Kidney (tissue), 14 donors: ENCODE data around the gene PTGFRN. TPM values are rescaled to one million over a fixed set of nuclear protein-coding genes. Genes with fewer than 3 reads are reported as not detected.

Experiments
- DNase-seq, 5 donors: peaks; one replicate each; pipeline ENCODE4 v3.0.0-alpha.2; 2013 to 2020
- FAIRE-seq: peaks from 2 replicates; lab custom pipeline; 2012; peaks lifted over from hg19 to GRCh38; lab: Jason Lieb, UNC
- H3K27ac ChIP-seq, 2 donors: one replicate each; pipeline ENCODE4 v1.7.0; 2013; ENCODE audit warnings: low read depth in 2 of 2, low read length in 2 of 2, inconsistent platforms in 1 of 2
- H3K27me3 ChIP-seq: one replicate; pipeline ENCODE4 v1.7.1; 2013; ENCODE audit warnings: low read length, inconsistent platforms; ENCODE audit not compliant: control insufficient read depth, insufficient read depth
- H3K36me3 ChIP-seq, 3 donors: one replicate each; pipeline versions ENCODE4 v1.7.0 to v1.7.1; 2013; ENCODE audit warnings: low read length in 3 of 3, control low read depth in 1 of 3, inconsistent platforms in 1 of 3; ENCODE audit not compliant: insufficient read depth in 3 of 3, control insufficient read depth in 2 of 3
- H3K4me1 ChIP-seq, 3 donors: one replicate each; pipeline versions ENCODE4 v1.7.0 to v1.7.1; 2013; ENCODE audit warnings: low read length in 3 of 3, inconsistent platforms in 1 of 3, low read depth in 1 of 3; ENCODE audit not compliant: control insufficient read depth in 2 of 3, insufficient read depth in 2 of 3
- H3K4me3 ChIP-seq, 3 donors: one replicate each; pipeline versions ENCODE4 v1.7.0 to v1.8.1; 2013; ENCODE audit warnings: low read length in 3 of 3, control low read depth in 1 of 3, inconsistent platforms in 1 of 3
- H3K9ac ChIP-seq, 3 donors: one replicate each; pipeline versions ENCODE4 v1.7.0 to v1.7.1; 2013; ENCODE audit warnings: low read length in 3 of 3, control low read depth in 1 of 3, inconsistent platforms in 1 of 3
- H3K9me3 ChIP-seq, 3 donors: one replicate each; pipeline versions ENCODE4 v1.7.0 to v1.7.1; 2013; ENCODE audit warnings: low read length in 3 of 3, control low read depth in 1 of 3, inconsistent platforms in 1 of 3; ENCODE audit not compliant: control insufficient read depth in 2 of 3, insufficient read depth in 1 of 3
- intact Hi-C: fragments of 100-400 bp; cut with DNase I; formaldehyde crosslinking; loops from one replicate; pipeline ENCODE4 v1.11.1; 2022
- polyA plus RNA-seq: library from polyadenylated mRNA; stranded (reverse); fragments of 350-450 nt; fragmentation: Illumina TruSeq; extraction: RNeasy Lipid Tissue Mini Kit (QIAGEN cat#74804); gene quantifications from one replicate; pipeline ENCODE4 v1.2.3, GENCODE V29; 2014; ENCODE audit warnings: low read depth, low replicate concordance; ENCODE audit not compliant: insufficient read depth
- total RNA-seq: library from RNA; stranded (reverse); fragmentation: NEBNext Ultra II Directional; extraction: Animal tissue kit (Norgen Biotek cat#: 25700); gene quantifications from one replicate; pipeline ENCODE4 v1.2.1, GENCODE V29; 2021
- TF ChIP-seq, protein P1 (sequence below): IDR thresholded peaks from 3 replicates; pipeline ENCODE4 v1.5.1; 2012; ENCODE audit warnings: mild to moderate bottlenecking, moderate library complexity, borderline replicate concordance; ENCODE audit not compliant: insufficient read depth; ENCODE audit errors: extremely low read depth
- donor health status: control.
- donor health status: control.
- donor health status: control.
- donor health status: control.
- donor health status: control.
- donor health status: DM: yes; HTN: yes; CAD: no.
- donor health status: Normal renal cell carcinoma (clear cell type).

Gene PTGFRN
- total and polyA plus RNA-seq, 2 donors from 2014 or later = 16.4 to 44.8 TPM

DNA sequence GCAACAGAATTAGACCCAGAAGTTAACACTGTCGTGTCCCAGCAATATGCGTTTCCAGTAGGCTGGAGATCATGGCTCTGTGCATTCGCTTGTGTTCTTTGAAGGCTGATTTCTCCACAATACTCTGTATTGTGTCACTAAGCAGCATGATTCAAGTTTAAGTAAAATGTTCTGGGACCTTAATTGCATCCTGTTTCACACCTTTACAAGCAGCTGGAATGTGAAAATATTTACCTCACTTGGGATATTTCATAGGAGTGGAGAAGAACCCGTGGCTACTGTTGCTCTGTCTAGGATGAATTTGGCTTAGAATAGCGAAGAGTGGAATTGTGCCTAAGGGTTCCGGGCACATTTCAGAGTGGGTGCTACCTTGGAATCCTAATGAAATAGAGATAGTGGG lies 6.3 kb downstream of the PTGFRN start:
- Histone ChIP-seq H3K4me3 (no peak overlapping the region), H3K27ac (no peak overlapping the region), H3K9ac (no peak overlapping the region), H3K27me3 (no peaks in the 10 kb centered on the region), H3K9me3 (no peaks in the 10 kb centered on the region), H3K36me3 (no peaks in the 10 kb centered on the region), H3K4me1 (peaks cover 0 to 5% (median 5%) of the 10 kb centered on the region in 3 donors)
- TF ChIP-seq, protein P1, sequence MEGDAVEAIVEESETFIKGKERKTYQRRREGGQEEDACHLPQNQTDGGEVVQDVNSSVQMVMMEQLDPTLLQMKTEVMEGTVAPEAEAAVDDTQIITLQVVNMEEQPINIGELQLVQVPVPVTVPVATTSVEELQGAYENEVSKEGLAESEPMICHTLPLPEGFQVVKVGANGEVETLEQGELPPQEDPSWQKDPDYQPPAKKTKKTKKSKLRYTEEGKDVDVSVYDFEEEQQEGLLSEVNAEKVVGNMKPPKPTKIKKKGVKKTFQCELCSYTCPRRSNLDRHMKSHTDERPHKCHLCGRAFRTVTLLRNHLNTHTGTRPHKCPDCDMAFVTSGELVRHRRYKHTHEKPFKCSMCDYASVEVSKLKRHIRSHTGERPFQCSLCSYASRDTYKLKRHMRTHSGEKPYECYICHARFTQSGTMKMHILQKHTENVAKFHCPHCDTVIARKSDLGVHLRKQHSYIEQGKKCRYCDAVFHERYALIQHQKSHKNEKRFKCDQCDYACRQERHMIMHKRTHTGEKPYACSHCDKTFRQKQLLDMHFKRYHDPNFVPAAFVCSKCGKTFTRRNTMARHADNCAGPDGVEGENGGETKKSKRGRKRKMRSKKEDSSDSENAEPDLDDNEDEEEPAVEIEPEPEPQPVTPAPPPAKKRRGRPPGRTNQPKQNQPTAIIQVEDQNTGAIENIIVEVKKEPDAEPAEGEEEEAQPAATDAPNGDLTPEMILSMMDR = no peak
- FAIRE-seq (no peak), DNase-seq (peak in 2 of 5 donors; percentile 14 to 18)
- intact Hi-C loops = no loop called here

DNA sequence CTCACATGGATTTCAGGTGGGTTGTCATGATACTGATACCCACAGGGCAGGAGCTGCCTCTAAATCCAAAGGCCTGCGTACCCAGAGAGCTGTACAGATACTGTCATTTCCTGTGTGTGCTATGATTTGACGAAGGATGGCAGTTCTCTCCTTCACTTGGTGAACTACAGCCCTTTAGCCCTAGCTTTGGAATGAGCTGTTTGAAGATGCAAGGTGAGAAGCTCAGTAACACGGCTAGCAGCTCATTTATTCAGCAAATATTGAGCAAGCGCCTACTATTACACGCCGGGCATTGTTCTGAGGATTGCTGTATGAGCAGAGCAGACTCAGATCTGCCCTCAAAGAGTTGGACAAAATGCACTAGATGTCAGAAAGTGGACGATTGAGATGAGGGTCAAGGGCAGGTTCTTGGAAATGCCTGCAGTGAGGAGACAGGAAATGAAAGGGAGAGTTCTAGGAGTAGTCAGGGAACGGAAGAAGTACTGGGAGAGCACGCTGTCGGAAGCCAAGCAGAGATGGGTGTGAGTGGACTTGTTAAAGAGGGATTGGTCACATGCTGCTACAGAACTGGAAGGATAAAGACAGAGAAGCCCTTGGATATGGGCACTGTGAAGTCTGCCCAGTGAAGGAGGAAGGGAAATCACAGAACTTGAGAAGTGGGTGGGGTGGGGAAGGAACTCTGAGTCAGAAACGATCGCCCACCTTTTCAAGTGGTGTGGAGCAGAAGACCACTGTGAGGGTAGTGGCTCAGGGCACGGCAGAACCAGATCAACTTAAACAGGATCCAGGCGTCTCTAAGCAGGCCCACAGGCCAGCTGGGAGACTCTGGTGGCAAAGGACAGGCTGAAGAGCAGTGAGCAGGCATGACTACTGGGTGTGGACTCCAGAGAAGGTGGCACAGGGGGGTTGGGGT lies 7.1 kb downstream of the PTGFRN start:
- peaks cover 0 to 5% (median 2%) of the 10 kb centered on the region in 3 donors for H3K4me1 ChIP-seq
- DNase-seq = peak in 1 of 5 donors; percentile 8
- no peaks in the 10 kb centered on the region for H3K27me3 ChIP-seq
- H3K4me3 ChIP-seq = no peak overlapping the region
- TF ChIP-seq, protein P1 = no peak
- intact Hi-C loops = no loop called here
- no peak overlapping the region for H3K27ac ChIP-seq
- FAIRE-seq = no peak
- H3K9ac ChIP-seq = no peak overlapping the region
- H3K36me3 ChIP-seq = no peaks in the 10 kb centered on the region
- H3K9me3 ChIP-seq = no peaks in the 10 kb centered on the region

DNA sequence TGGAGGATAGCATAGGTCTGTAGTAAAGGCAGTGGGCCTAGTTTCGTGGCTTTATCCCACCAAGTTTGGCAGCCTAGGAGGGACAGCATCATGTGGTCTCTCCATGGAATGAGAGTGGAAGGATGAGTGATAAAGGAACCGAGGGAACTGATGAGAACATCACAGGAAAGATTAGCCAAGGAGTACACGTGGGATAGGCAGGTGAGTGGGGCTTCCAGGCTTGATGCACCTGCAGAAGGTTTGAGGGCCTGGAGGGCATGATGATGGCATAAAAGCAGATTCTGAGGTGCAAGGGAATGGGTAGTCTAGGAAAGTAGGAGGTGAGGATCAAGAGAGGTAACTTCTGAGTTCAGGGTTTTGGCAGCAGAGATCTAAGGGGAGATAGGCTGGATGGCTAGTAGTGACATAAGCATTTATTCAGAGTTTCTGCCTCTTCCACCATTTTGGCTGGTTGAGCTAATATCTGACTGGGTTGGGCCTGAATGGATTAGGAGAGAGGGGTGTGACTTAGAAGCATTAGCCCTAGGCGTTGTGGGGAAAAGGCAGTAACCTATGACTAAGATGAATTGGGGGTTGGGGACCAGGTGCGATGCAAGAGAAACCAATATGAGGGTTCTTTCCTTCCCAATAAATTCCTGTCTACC lies 9.1 kb downstream of the PTGFRN start:
- no peaks in the 10 kb centered on the region for H3K36me3 ChIP-seq
- H3K4me1 ChIP-seq = peaks cover 0 to 2% (median 0%) of the 10 kb centered on the region in 3 donors
- H3K9ac ChIP-seq = no peak overlapping the region
- no peak for DNase-seq
- no peaks in the 10 kb centered on the region for H3K9me3 ChIP-seq
- H3K4me3 ChIP-seq = no peak overlapping the region
- intact Hi-C loops = no loop called here
- TF ChIP-seq, protein P1 = no peak
- FAIRE-seq = no peak
- H3K27me3 ChIP-seq = no peaks in the 10 kb centered on the region
- no peak overlapping the region for H3K27ac ChIP-seq
